H1 (cell line): ENCODE measurements around the gene MEGF11. TPM values are rescaled to one million over a fixed set of nuclear protein-coding genes. Genes with fewer than 3 reads are reported as not detected.

Source experiments
- CTCF ChIA-PET: fragments of 300-600 bp; sonication (Branson Sonifier 250); formaldehyde crosslinking; loops from one replicate; lab custom pipeline; 2021; ENCODE audit not compliant: partially characterized antibody; lab: Charles Lee
- POLR2A ChIA-PET: fragments of 300-600 bp; sonication (Branson Sonifier 250); formaldehyde crosslinking; loops from one replicate; lab custom pipeline; 2021; ENCODE audit warnings: inconsistent platforms; ENCODE audit not compliant: partially characterized antibody; lab: Charles Lee
- DNase-seq, 2 experiments: peaks; one replicate each; pipeline versions ENCODE4 v3.0.0 to v3.0.0-alpha.2; 2010 to 2022; ENCODE audit warnings: low spot score in 2 of 2, low read depth in 1 of 2, mixed read lengths in 1 of 2
- FAIRE-seq: peaks from 2 replicates; lab custom pipeline; 2011; peaks lifted over from hg19 to GRCh38; lab: Jason Lieb, UNC
- H2AFZ ChIP-seq: 2 replicates; pipeline ENCODE4 v1.8.1; 2012; ENCODE audit warnings: low read length, inconsistent platforms
- H2AK5ac ChIP-seq: 2 replicates; pipeline ENCODE4 v1.6.1; 2013; ENCODE audit warnings: low read depth, low read length
- H2BK120ac ChIP-seq: replicated peaks from 2 replicates; pipeline ENCODE3; 2013; ENCODE audit warnings: low read depth, low read length, inconsistent platforms
- H2BK12ac ChIP-seq: 2 replicates; pipeline ENCODE4 v1.6.1; 2013; ENCODE audit warnings: low read depth, low read length
- H2BK15ac ChIP-seq: 2 replicates; pipeline ENCODE4 v1.6.1; 2013; ENCODE audit warnings: low read length
- H2BK20ac ChIP-seq: 2 replicates; pipeline ENCODE4 v1.6.1; 2013; ENCODE audit warnings: low read length
- H2BK5ac ChIP-seq: 2 replicates; pipeline ENCODE4 v1.6.1; 2013; ENCODE audit warnings: low read depth, low read length
- H3K14ac ChIP-seq: 2 replicates; pipeline ENCODE4 v1.6.1; 2013; ENCODE audit warnings: inconsistent platforms; ENCODE audit not compliant: insufficient read length
- H3K18ac ChIP-seq: 2 replicates; pipeline ENCODE4 v1.6.1; 2013; ENCODE audit warnings: low read length; ENCODE audit errors: extremely low read depth
- H3K23ac ChIP-seq: 2 replicates; pipeline ENCODE4 v1.6.1; 2013; ENCODE audit warnings: inconsistent platforms; ENCODE audit not compliant: insufficient read length
- H3K23me2 ChIP-seq: 2 replicates; pipeline ENCODE4 v1.6.1; 2013; ENCODE audit warnings: low read depth, low read length
- H3K27ac ChIP-seq: 2 replicates; pipeline ENCODE4 v1.6.1; 2011; ENCODE audit warnings: low read depth, low read length, inconsistent platforms
- H3K27me3 ChIP-seq, 4 experiments: replicated peaks in 1 of 4; 1 replicate in 1 of 4; 2 replicates in 3 of 4; pipeline versions ENCODE4 v1.6.1 to v1.8.1; 2011 to 2013; ENCODE audit warnings: low read length in 3 of 4, mild to moderate bottlenecking in 3 of 4, inconsistent platforms in 2 of 4, mixed read lengths in 2 of 4, moderate library complexity in 1 of 4; ENCODE audit not compliant: control insufficient read depth in 3 of 4, insufficient read depth in 3 of 4; ENCODE audit errors: extremely low read depth in 1 of 4
- H3K36me3 ChIP-seq, 4 experiments: 2 replicates each; pipeline versions ENCODE4 v1.6.1 to v1.8.1; 2011 to 2013; ENCODE audit warnings: mild to moderate bottlenecking in 4 of 4, low read length in 3 of 4, moderate library complexity in 2 of 4, control low read depth in 1 of 4, inconsistent platforms in 1 of 4; ENCODE audit not compliant: insufficient read depth in 4 of 4, control insufficient read depth in 2 of 4
- H3K4ac ChIP-seq: replicated peaks from 2 replicates; pipeline ENCODE3; 2013; ENCODE audit warnings: low read length, low read depth, mixed read lengths, inconsistent platforms; ENCODE audit not compliant: insufficient read length
- H3K4me1 ChIP-seq, 4 experiments: replicated peaks in 1 of 4; 1 replicate in 1 of 4; 2 replicates in 3 of 4; pipeline versions ENCODE4 v1.6.1 to v1.8.1; 2011 to 2013; ENCODE audit warnings: low read length in 3 of 4, inconsistent platforms in 2 of 4, mixed read lengths in 1 of 4; ENCODE audit not compliant: insufficient read depth in 4 of 4, control insufficient read depth in 3 of 4
- H3K4me2 ChIP-seq, 2 experiments: 2 replicates each; pipeline versions ENCODE4 v1.6.1 to v1.8.1; 2011 to 2013; ENCODE audit warnings: low read depth in 2 of 2, low read length in 2 of 2, control low read depth in 1 of 2, inconsistent platforms in 1 of 2, mild to moderate bottlenecking in 1 of 2; ENCODE audit not compliant: insufficient read depth in 1 of 2
- H3K4me3 ChIP-seq, 4 experiments: fragments of 200-600, 300-600 bp in 1 of 4; sonication (generic), shearing (Covaris generic), sonication (Bioruptor Twin) in 1 of 4; 2 replicates each; pipeline versions ENCODE4 v1.5.1 to v1.8.1; 2011 to 2016; ENCODE audit warnings: low read length in 4 of 4, low read depth in 3 of 4, control low read depth in 2 of 4, inconsistent platforms in 2 of 4, mild to moderate bottlenecking in 2 of 4, mixed read lengths in 1 of 4, moderate library complexity in 1 of 4; ENCODE audit not compliant: insufficient read depth in 2 of 4; ENCODE audit errors: extremely low read depth in 1 of 4
- H3K56ac ChIP-seq: replicated peaks from 2 replicates; pipeline ENCODE3; 2013; ENCODE audit warnings: low read depth, mild to moderate bottlenecking, mixed read lengths, low read length, inconsistent platforms; ENCODE audit not compliant: insufficient read length
- H3K79me1 ChIP-seq: 2 replicates; pipeline ENCODE4 v1.6.1; 2013; ENCODE audit warnings: low read depth, low read length, control low read depth
- H3K79me2 ChIP-seq, 2 experiments: 2 replicates each; pipeline versions ENCODE4 v1.6.1 to v1.8.1; 2012 to 2013; ENCODE audit warnings: low read length in 2 of 2, mild to moderate bottlenecking in 2 of 2, inconsistent platforms in 1 of 2; ENCODE audit not compliant: insufficient read depth in 2 of 2, control insufficient read depth in 1 of 2
- H3K9ac ChIP-seq, 4 experiments: replicated peaks in 1 of 4; 1 replicate in 1 of 4; 2 replicates in 3 of 4; pipeline versions ENCODE4 v1.6.1 to v1.8.1; 2011 to 2013; ENCODE audit warnings: low read depth in 3 of 4, low read length in 3 of 4, control low read depth in 2 of 4, mild to moderate bottlenecking in 2 of 4, moderate library complexity in 2 of 4, inconsistent platforms in 1 of 4; ENCODE audit errors: extremely low read depth in 1 of 4
- H3K9me3 ChIP-seq, 2 experiments: 2 replicates each; pipeline versions ENCODE4 v1.6.1 to v1.8.1; 2012 to 2013; ENCODE audit warnings: mild to moderate bottlenecking in 2 of 2, moderate library complexity in 2 of 2, control low read depth in 1 of 2, inconsistent platforms in 1 of 2, low read depth in 1 of 2, low read length in 1 of 2, mixed read lengths in 1 of 2; ENCODE audit not compliant: insufficient read depth in 2 of 2
- H4K20me1 ChIP-seq, 2 experiments: replicated peaks in 1 of 2; 2 replicates each; pipeline versions ENCODE3 to v1.8.1; 2011 to 2013; ENCODE audit warnings: inconsistent platforms in 2 of 2, low read length in 2 of 2, mild to moderate bottlenecking in 1 of 2; ENCODE audit not compliant: insufficient read depth in 2 of 2, control insufficient read depth in 1 of 2
- H4K5ac ChIP-seq: 2 replicates; pipeline ENCODE4 v1.6.1; 2013; ENCODE audit warnings: low read length, low read depth, mixed read lengths, inconsistent platforms; ENCODE audit not compliant: insufficient read length
- H4K8ac ChIP-seq: 2 replicates; pipeline ENCODE4 v1.8.0; 2013; ENCODE audit warnings: mild to moderate bottlenecking, moderate library complexity, low read length, inconsistent platforms; ENCODE audit not compliant: insufficient read depth; ENCODE audit errors: extremely low read depth
- H4K91ac ChIP-seq: replicated peaks from 2 replicates; pipeline ENCODE3; 2013; ENCODE audit warnings: low read length, mixed read lengths, inconsistent platforms; ENCODE audit not compliant: insufficient read length
- BCL11A ChIP-seq, 2 experiments: IDR thresholded peaks; one replicate each; pipeline ENCODE4 v1.6.1; 2011; ENCODE audit warnings: low read depth in 2 of 2, low read length in 2 of 2, mild to moderate bottlenecking in 2 of 2
- CBX8 ChIP-seq: fragments of 300-800, 300-1000 bp; sonication (generic); IDR thresholded peaks from 2 replicates; pipeline ENCODE4 v1.7.1; 2016; ENCODE audit warnings: low read depth, low read length, borderline replicate concordance
- CEBPB ChIP-seq: IDR thresholded peaks from 2 replicates; pipeline ENCODE4 v1.6.1; 2012; ENCODE audit warnings: low read depth, low read length
- E2F6 ChIP-seq: IDR thresholded peaks from 2 replicates; pipeline ENCODE4 v1.6.1; 2012; ENCODE audit warnings: inconsistent platforms
- FOSL1 ChIP-seq: IDR thresholded peaks from 2 replicates; pipeline ENCODE4 v1.6.1; 2011; ENCODE audit warnings: mild to moderate bottlenecking, low read depth, low read length, moderate library complexity; ENCODE audit not compliant: insufficient read depth
- GTF2F1 ChIP-seq: IDR thresholded peaks from 2 replicates; pipeline ENCODE4 v1.6.1; 2012; ENCODE audit warnings: low read depth, low read length, improper control_type of control experiment, borderline replicate concordance
- KDM5A ChIP-seq: fragments of 200-600 bp; IDR thresholded peaks from 2 replicates; pipeline ENCODE4 v1.7.1; 2012; ENCODE audit warnings: mild to moderate bottlenecking, low read length, inconsistent platforms, mixed read lengths
- RXRA ChIP-seq: IDR thresholded peaks from 2 replicates; pipeline ENCODE4 v1.6.1; 2011; ENCODE audit warnings: low read depth, mild to moderate bottlenecking, low read length, moderate library complexity; ENCODE audit not compliant: insufficient read depth
- SIN3A ChIP-seq, 2 experiments: IDR thresholded peaks in 1 of 2; conservative IDR thresholded peaks in 1 of 2; 2 replicates each; pipeline ENCODE4 v1.6.1; 2011 to 2012; ENCODE audit warnings: low read length in 2 of 2, improper control_type of control experiment in 1 of 2, low read depth in 1 of 2, mild to moderate bottlenecking in 1 of 2
- SIX5 ChIP-seq: IDR thresholded peaks from 2 replicates; pipeline ENCODE4 v1.6.1; 2011; ENCODE audit warnings: mild to moderate bottlenecking, low read depth, low read length
- SUZ12 ChIP-seq: fragments of 200-600 bp; sonication (generic); IDR thresholded peaks from 2 replicates; pipeline ENCODE4 v1.6.1; 2012; ENCODE audit warnings: mild to moderate bottlenecking, inconsistent platforms, low read length, moderate library complexity, mixed read lengths
- TBP ChIP-seq: IDR thresholded peaks from 2 replicates; pipeline ENCODE4 v1.6.1; 2011; ENCODE audit warnings: low read depth, low read length, improper control_type of control experiment
- ZNF274 ChIP-seq: IDR thresholded peaks from 2 replicates; pipeline ENCODE4 v1.7.0; 2012; ENCODE audit warnings: low read length, borderline replicate concordance; ENCODE audit errors: extremely low read depth
- WGBS, 2 experiments: shearing (Covaris generic) in 1 of 2; methylation state at CpG; one replicate each; pipeline versions ENCODE4 v1.1.6 to v1.1.7; 2013 to 2015; ENCODE audit warnings: low lambda C conversion rate in 2 of 2, mixed read lengths in 2 of 2, inconsistent platforms in 1 of 2, low coverage in 1 of 2, missing lambda C conversion rate in 1 of 2; ENCODE audit not compliant: insufficient replicate concordance in 2 of 2, insufficient coverage in 1 of 2, insufficient read length in 1 of 2; ENCODE audit errors: extremely low coverage in 1 of 2, missing lambda C conversion rate in 1 of 2; 5-methylcytosine and 5-hydroxymethylcytosine counted together
- polyA plus RNA-seq, 7 experiments: library from polyadenylated mRNA; depleted of rRNA in 3 of 7; stranded (reverse) in 5 of 7; unstranded in 2 of 7; fragments of >200 nt in 5 of 7; fragments of 200-250 nt in 2 of 7; gene quantifications; 1 replicate in 5 of 7; 2 replicates in 1 of 7; 4 replicates in 1 of 7; pipeline versions ENCODE4 v1.2.1 to v1.2.3, GENCODE V29; 2011 to 2013; ENCODE audit warnings: missing spikeins in 2 of 7, mixed read lengths in 2 of 7
- total RNA-seq: library from RNA; stranded (reverse); fragmentation: NEBNext Ultra II Directional; extraction: Animal tissue kit (Norgen Biotek cat#: 25700); gene quantifications from 2 replicates; pipeline ENCODE4 v1.2.1, GENCODE V29; 2021

The MEGF11 gene
- total and polyA plus RNA-seq, 2 of the 8 experiments (the other 6 are each of a cell fraction or from before 2014, with no cell fraction given) = 4.4 to 4.8 TPM

- no peaks in the 10 kb centered on the region for H4K20me1 ChIP-seq
- H3K79me1 ChIP-seq = no peaks in the 10 kb centered on the region
- H2BK15ac ChIP-seq = no peak overlapping the region
- ChIA-PET POLR2A (interaction anchor here (0.6 kb wide), 1 partner anchor 24 kb away, joined by 4 read pairs; no protein-coding TSS in a partner anchor), CTCF (no interaction called here)
- H3K27me3 ChIP-seq = no peaks in the 10 kb centered on the region
- no peak overlapping the region for H2AFZ ChIP-seq
- no peak overlapping the region for H3K23ac ChIP-seq
- no peak overlapping the region for H3K9ac ChIP-seq
- no peak overlapping the region for H3K4me3 ChIP-seq
- H3K9me3 ChIP-seq = no peaks in the 10 kb centered on the region
- H3K36me3 ChIP-seq = no peaks in the 10 kb centered on the region
- 84% methylated on average over 3 of the region's 3 CpGs; no CpG with 5 or more reads in 1 of the 2 experiments for WGBS, 2 experiments
- no peak overlapping the region for H3K14ac ChIP-seq
- no peak overlapping the region for H2AK5ac ChIP-seq
- no peak overlapping the region for H2BK5ac ChIP-seq
- H3K27ac ChIP-seq = no peak overlapping the region
- H3K4ac ChIP-seq = no peak overlapping the region
- H3K18ac ChIP-seq = no peak overlapping the region
- no peaks in the 10 kb centered on the region for H3K79me2 ChIP-seq
- H2BK20ac ChIP-seq = no peak overlapping the region
- H3K4me2 ChIP-seq = no peak overlapping the region
- H2BK120ac ChIP-seq = no peak overlapping the region
- H3K23me2 ChIP-seq = no peaks in the 10 kb centered on the region; the same call in 1 of the 2 replicates
- no peak overlapping the region for H4K91ac ChIP-seq
- H3K4me1 ChIP-seq = peaks cover 0 to 7% (median 0%) of the 10 kb centered on the region in 4 experiments; a peak in 4 of 7 replicates
- H4K8ac ChIP-seq = no peak overlapping the region
- FAIRE-seq = no peak
- no peak overlapping the region for H3K56ac ChIP-seq
- DNase-seq = no peak
- H4K5ac ChIP-seq = no peak overlapping the region
- no peak overlapping the region for H2BK12ac ChIP-seq
- no peak for TF ChIP-seq SUZ12
- TF ChIP-seq KDM5A = no peak
- no peak for TF ChIP-seq E2F6
- TF ChIP-seq ZNF274 = no peak
- no peak for TF ChIP-seq BCL11A (IDR thresholded peaks at IDR 0.05; ENCODE audit: low read depth in 2 of 2, low read length in 2 of 2)
- TF ChIP-seq FOSL1 = no peak
- TF ChIP-seq SIN3A (conservative IDR thresholded peaks at IDR 0.05 in 1 of 2, IDR thresholded peaks at IDR 0.05 in 1 of 2; ENCODE audit: low read depth in 1 of 2, low read length in 2 of 2) = no peak
- TF ChIP-seq SIX5 = no peak
- no peak for TF ChIP-seq RXRA
- TF ChIP-seq TBP = no peak
- no peak for TF ChIP-seq CBX8
- no peak for TF ChIP-seq GTF2F1
- TF ChIP-seq CEBPB = no peak
Observed at GRCh38 chr15:66147440-66147839, 106.1 kb downstream of the MEGF11 start.
